Panc1 (cell line): ENCODE results near the gene FAM228A.

Experiments
- TF ChIP-seq, protein P1 (sequence below): fragments of 450-650 bp; IDR thresholded peaks from 2 replicates; pipeline ENCODE4 v1.5.1; 2017; ENCODE audit warnings: mild to moderate bottlenecking
- TF ChIP-seq, protein P2 (sequence below), 2 experiments: IDR thresholded peaks; 2 replicates each; pipeline ENCODE4 v1.6.1; 2011 to 2012; ENCODE audit warnings: low read depth in 2 of 2, control low read depth in 1 of 2, low read length in 1 of 2, mild to moderate bottlenecking in 1 of 2, moderate library complexity in 1 of 2; ENCODE audit not compliant: insufficient read depth in 1 of 2

DNA sequence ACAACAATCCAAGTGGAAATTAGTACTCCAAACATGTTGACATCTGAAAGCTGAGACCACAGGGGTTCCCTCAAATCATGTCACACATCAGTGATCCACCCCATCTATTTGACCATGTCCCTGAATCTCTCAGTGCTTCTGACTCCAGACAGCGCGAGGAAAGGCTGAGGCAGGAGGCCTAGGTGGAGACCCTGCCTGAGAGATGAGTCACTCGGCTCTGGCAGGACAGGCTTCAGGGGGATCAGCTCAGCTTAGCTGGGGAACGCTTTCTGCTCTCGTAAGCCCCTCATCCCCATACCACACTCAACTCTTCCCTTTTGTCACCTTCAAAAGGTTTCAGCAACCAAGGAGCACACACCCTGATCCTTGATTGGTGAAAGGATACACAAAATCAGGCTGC is 5.8 kb upstream of the FAM228A start:
- TF ChIP-seq, protein P1, sequence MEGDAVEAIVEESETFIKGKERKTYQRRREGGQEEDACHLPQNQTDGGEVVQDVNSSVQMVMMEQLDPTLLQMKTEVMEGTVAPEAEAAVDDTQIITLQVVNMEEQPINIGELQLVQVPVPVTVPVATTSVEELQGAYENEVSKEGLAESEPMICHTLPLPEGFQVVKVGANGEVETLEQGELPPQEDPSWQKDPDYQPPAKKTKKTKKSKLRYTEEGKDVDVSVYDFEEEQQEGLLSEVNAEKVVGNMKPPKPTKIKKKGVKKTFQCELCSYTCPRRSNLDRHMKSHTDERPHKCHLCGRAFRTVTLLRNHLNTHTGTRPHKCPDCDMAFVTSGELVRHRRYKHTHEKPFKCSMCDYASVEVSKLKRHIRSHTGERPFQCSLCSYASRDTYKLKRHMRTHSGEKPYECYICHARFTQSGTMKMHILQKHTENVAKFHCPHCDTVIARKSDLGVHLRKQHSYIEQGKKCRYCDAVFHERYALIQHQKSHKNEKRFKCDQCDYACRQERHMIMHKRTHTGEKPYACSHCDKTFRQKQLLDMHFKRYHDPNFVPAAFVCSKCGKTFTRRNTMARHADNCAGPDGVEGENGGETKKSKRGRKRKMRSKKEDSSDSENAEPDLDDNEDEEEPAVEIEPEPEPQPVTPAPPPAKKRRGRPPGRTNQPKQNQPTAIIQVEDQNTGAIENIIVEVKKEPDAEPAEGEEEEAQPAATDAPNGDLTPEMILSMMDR = no peak
- TF ChIP-seq, protein P2, sequence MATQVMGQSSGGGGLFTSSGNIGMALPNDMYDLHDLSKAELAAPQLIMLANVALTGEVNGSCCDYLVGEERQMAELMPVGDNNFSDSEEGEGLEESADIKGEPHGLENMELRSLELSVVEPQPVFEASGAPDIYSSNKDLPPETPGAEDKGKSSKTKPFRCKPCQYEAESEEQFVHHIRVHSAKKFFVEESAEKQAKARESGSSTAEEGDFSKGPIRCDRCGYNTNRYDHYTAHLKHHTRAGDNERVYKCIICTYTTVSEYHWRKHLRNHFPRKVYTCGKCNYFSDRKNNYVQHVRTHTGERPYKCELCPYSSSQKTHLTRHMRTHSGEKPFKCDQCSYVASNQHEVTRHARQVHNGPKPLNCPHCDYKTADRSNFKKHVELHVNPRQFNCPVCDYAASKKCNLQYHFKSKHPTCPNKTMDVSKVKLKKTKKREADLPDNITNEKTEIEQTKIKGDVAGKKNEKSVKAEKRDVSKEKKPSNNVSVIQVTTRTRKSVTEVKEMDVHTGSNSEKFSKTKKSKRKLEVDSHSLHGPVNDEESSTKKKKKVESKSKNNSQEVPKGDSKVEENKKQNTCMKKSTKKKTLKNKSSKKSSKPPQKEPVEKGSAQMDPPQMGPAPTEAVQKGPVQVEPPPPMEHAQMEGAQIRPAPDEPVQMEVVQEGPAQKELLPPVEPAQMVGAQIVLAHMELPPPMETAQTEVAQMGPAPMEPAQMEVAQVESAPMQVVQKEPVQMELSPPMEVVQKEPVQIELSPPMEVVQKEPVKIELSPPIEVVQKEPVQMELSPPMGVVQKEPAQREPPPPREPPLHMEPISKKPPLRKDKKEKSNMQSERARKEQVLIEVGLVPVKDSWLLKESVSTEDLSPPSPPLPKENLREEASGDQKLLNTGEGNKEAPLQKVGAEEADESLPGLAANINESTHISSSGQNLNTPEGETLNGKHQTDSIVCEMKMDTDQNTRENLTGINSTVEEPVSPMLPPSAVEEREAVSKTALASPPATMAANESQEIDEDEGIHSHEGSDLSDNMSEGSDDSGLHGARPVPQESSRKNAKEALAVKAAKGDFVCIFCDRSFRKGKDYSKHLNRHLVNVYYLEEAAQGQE (IDR thresholded peaks at IDR 0.05; ENCODE audit: insufficient read depth in 1 of 2, low read depth in 2 of 2, low read length in 1 of 2) = no peak
